HG02884 (cell line): Measurements from ENCODE around the gene C2orf81.
"Not testable (repeated sequence)": the region's sequence is repeated elsewhere in the genome, so short reads cannot be mapped to it uniquely, and the experiment has no call there.

ENCODE experiments used
- ATAC-seq: cut with Tn5 transposase; IDR thresholded peaks from one replicate; pipeline ENCODE4 v1.9.1; 2021; ENCODE audit warnings: mild to moderate bottlenecking, moderate library complexity; ENCODE audit not compliant: unreplicated experiment

Gene C2orf81

GRCh38 chr2:74421221-74421870 is at the start of gene C2orf81, which contains the start of gene WDR54:
Gene C2orf81, minus strand, starts transcription at chr2:74421619. Its CDS starts 59 bp downstream, at chr2:74421560.
Gene WDR54, plus strand, starts transcription at chr2:74421730. Its CDS starts 424 bp downstream, at chr2:74422154.
- peak; percentile 89 for ATAC-seq

- ATAC-seq = not testable (repeated sequence)
Measured at GRCh38 chr2:74470742-74471141, 49.3 kb upstream of the C2orf81 start.

- no peak for ATAC-seq
Measured at GRCh38 chr2:74464406-74464805, 43.0 kb upstream of the C2orf81 start.

GRCh38 chr2:74462786-74463105 is 41.3 kb upstream of the C2orf81 start:
- ATAC-seq = no peak

- ATAC-seq = no peak
Measured at GRCh38 chr2:74462054-74462785, 40.8 kb upstream of the C2orf81 start.

- ATAC-seq = no peak
Measured at GRCh38 chr2:74461187-74462053, 40.0 kb upstream of the C2orf81 start.

- ATAC-seq = not testable (repeated sequence)
Measured at GRCh38 chr2:74460187-74460586, 38.8 kb upstream of the C2orf81 start.

- ATAC-seq = not testable (repeated sequence)
Measured at GRCh38 chr2:74459503-74460118, 38.2 kb upstream of the C2orf81 start.

GRCh38 chr2:74458938-74459363 is 37.5 kb upstream of the C2orf81 start:
- no peak for ATAC-seq

GRCh38 chr2:74458132-74458937 is 36.9 kb upstream of the C2orf81 start, which contains the start of gene WBP1:
Gene WBP1, plus strand, starts transcription at chr2:74458438. Its CDS starts 165 bp downstream, at chr2:74458603.
- ATAC-seq = peak; percentile 80

- ATAC-seq = peak; percentile 26
Measured at GRCh38 chr2:74457549-74458131, 36.2 kb upstream of the C2orf81 start.

- no peak for ATAC-seq
Measured at GRCh38 chr2:74457129-74457548, 35.7 kb upstream of the C2orf81 start.

GRCh38 chr2:74454654-74455511 is 33.5 kb upstream of the C2orf81 start, which contains the start of gene INO80B:
Gene INO80B, plus strand, starts transcription at chr2:74455087. Its CDS starts 30 bp downstream, at chr2:74455117.
- peak; percentile 35 for ATAC-seq

- no peak for ATAC-seq
Measured at GRCh38 chr2:74450570-74451190, 29.3 kb upstream of the C2orf81 start.

- no peak for ATAC-seq
Measured at GRCh38 chr2:74448771-74449170, 27.4 kb upstream of the C2orf81 start.

GRCh38 chr2:74447230-74447999 is 26.0 kb upstream of the C2orf81 start:
- no peak for ATAC-seq
